GM21381 (cell line): Measurements from ENCODE around the gene ENC1.
A peak's percentile ranks its signal among the peaks of the same experiment; 100 is the strongest.

ENCODE experiments used
- ATAC-seq: cut with Tn5 transposase; IDR thresholded peaks from one replicate; pipeline ENCODE4 v1.9.1; 2021; ENCODE audit warnings: mild to moderate bottlenecking, moderate library complexity; ENCODE audit not compliant: unreplicated experiment

ENC1 gene

GRCh38 chr5:74612045-74612444, 28.5 kb downstream of the ENC1 start:
- no peak for ATAC-seq

- no peak for ATAC-seq
Measured at GRCh38 chr5:74608736-74609601, 31.6 kb downstream of the ENC1 start.

- no peak for ATAC-seq
Measured at GRCh38 chr5:74605759-74606158, 34.8 kb downstream of the ENC1 start.

- no peak for ATAC-seq
Measured at GRCh38 chr5:74603376-74603775, 37.2 kb downstream of the ENC1 start.

- no peak for ATAC-seq
Measured at GRCh38 chr5:74599148-74599547, 41.4 kb downstream of the ENC1 start.

- no peak for ATAC-seq
Measured at GRCh38 chr5:74598731-74599130, 41.8 kb downstream of the ENC1 start.

- no peak for ATAC-seq
Measured at GRCh38 chr5:74596927-74597326, 43.6 kb downstream of the ENC1 start.

GRCh38 chr5:74595143-74595925, 45.2 kb downstream of the ENC1 start:
- no peak for ATAC-seq

GRCh38 chr5:74594137-74595040, 46.1 kb downstream of the ENC1 start:
- ATAC-seq = no peak

- ATAC-seq = no peak
Measured at GRCh38 chr5:74589204-74590056, 51.1 kb downstream of the ENC1 start.

GRCh38 chr5:74588415-74588814, 52.1 kb downstream of the ENC1 start:
- ATAC-seq = no peak

- no peak for ATAC-seq
Measured at GRCh38 chr5:74587890-74588289, 52.6 kb downstream of the ENC1 start.

- no peak for ATAC-seq
Measured at GRCh38 chr5:74587300-74587699, 53.2 kb downstream of the ENC1 start.

- no peak for ATAC-seq
Measured at GRCh38 chr5:74586856-74587255, 53.7 kb downstream of the ENC1 start.

GRCh38 chr5:74582853-74583252, 57.7 kb downstream of the ENC1 start:
- no peak for ATAC-seq

GRCh38 chr5:74581988-74582365, 58.6 kb downstream of the ENC1 start:
- no peak for ATAC-seq

- no peak for ATAC-seq
Measured at GRCh38 chr5:74580729-74581109, 59.8 kb downstream of the ENC1 start.

- ATAC-seq = peak; percentile 85
Measured at GRCh38 chr5:74579215-74579614, 61.3 kb downstream of the ENC1 start.

GRCh38 chr5:74578356-74579044, 62.0 kb downstream of the ENC1 start:
- peak; percentile 30 for ATAC-seq
